Gastrocnemius medialis (tissue), 4 donors: ENCODE results near the gene ATF6B. TPM values are rescaled to one million over a fixed set of nuclear protein-coding genes. Genes with fewer than 3 reads are reported as not detected.
A peak's percentile ranks its signal among the peaks of the same experiment; 100 is the strongest.
"Not testable (repeated sequence)": the region's sequence is repeated elsewhere in the genome, so short reads cannot be mapped to it uniquely, and the experiment has no call there.

Source experiments
- ATAC-seq, 2 donors: fragments of 150-250 bp; one replicate each; pipeline ENCODE4 v1.9.1; 2016
- DNase-seq, 2 donors: peaks; one replicate each; pipeline ENCODE4 v3.0.0-alpha.2; 2019
- H3K27ac ChIP-seq, 4 donors: fragments of 200-600 bp; sonication (generic); 1 replicate in 1 of 4; 2 replicates in 3 of 4; pipeline ENCODE4 v1.5.1; 2016 to 2018; ENCODE audit warnings: mild to moderate bottlenecking in 2 of 4, moderate library complexity in 1 of 4
- H3K27me3 ChIP-seq, 3 donors: fragments of 200-600 bp; sonication (generic) in 2 of 3; 1 replicate in 1 of 3; 2 replicates in 2 of 3; pipeline versions ENCODE4 v1.5.1 to v1.6.0; 2016 to 2019; ENCODE audit warnings: mild to moderate bottlenecking in 1 of 3, moderate library complexity in 1 of 3
- H3K36me3 ChIP-seq, 2 donors: fragments of 200-600 bp; sonication (generic) in 1 of 2; one replicate each; pipeline ENCODE4 v1.5.1; 2017 to 2018
- H3K4me1 ChIP-seq, 2 donors: fragments of 200-600 bp; sonication (generic) in 1 of 2; one replicate each; pipeline ENCODE4 v1.5.1; 2016 to 2017; ENCODE audit warnings: mild to moderate bottlenecking in 2 of 2
- H3K4me3 ChIP-seq, 4 donors: fragments of 200-600 bp; sonication (generic) in 3 of 4; 1 replicate in 1 of 4; 2 replicates in 3 of 4; pipeline ENCODE4 v1.5.1; 2016 to 2019; ENCODE audit warnings: mild to moderate bottlenecking in 2 of 4
- H3K9me3 ChIP-seq, 3 donors: fragments of 200-600 bp; sonication (generic) in 2 of 3; 1 replicate in 1 of 3; 2 replicates in 2 of 3; pipeline ENCODE4 v1.5.1; 2016 to 2019
- CTCF ChIP-seq, 5 experiments: fragments of 450-650 bp in 3 of 5; fragments of 200-600 bp in 2 of 5; sonication (generic) in 2 of 5; IDR thresholded peaks in 4 of 5; conservative IDR thresholded peaks in 1 of 5; 1 replicate in 4 of 5; 2 replicates in 1 of 5; pipeline ENCODE4 v1.5.1; 2016 to 2019; ENCODE audit warnings: antibody characterized with exemption in 5 of 5, mild to moderate bottlenecking in 3 of 5, moderate library complexity in 3 of 5
- POLR2A ChIP-seq, 2 donors: fragments of 450-650 bp; IDR thresholded peaks; one replicate each; pipeline ENCODE4 v1.6.1; 2017; ENCODE audit warnings: antibody characterized with exemption in 2 of 2, mild to moderate bottlenecking in 2 of 2, moderate library complexity in 2 of 2
- in situ Hi-C, 4 donors: fragments of 200-750 bp; cut with MboI; loops; one replicate each; pipeline versions ENCODE4 v1.15.0 to v1.8.0; 2017; ENCODE audit warnings: low sequenced_read_pairs in 4 of 4
- intact Hi-C: fragments of 100-400 bp; cut with DNase I; formaldehyde crosslinking; loops from one replicate; pipeline ENCODE4 v1.15.1; 2023; ENCODE audit warnings: low total_unique reads
- microRNA-seq, 2 donors: library from miRNA; unstranded; fragments of <30 nt; microRNA quantifications; one replicate each; pipeline ENCODE4, GENCODE V29; 2016; ENCODE audit warnings: borderline replicate concordance in 2 of 2
- total RNA-seq, 4 donors: library from RNA; depleted of rRNA; stranded (reverse); fragments of >200 nt; gene quantifications; one replicate each; pipeline versions ENCODE4 v1.1.0 to v1.2.3, GENCODE V29; 2016

The ATF6B gene
- total RNA-seq, 4 donors from 2014 or later: 6.8 to 18.4 (median 9.5) TPM

DNA sequence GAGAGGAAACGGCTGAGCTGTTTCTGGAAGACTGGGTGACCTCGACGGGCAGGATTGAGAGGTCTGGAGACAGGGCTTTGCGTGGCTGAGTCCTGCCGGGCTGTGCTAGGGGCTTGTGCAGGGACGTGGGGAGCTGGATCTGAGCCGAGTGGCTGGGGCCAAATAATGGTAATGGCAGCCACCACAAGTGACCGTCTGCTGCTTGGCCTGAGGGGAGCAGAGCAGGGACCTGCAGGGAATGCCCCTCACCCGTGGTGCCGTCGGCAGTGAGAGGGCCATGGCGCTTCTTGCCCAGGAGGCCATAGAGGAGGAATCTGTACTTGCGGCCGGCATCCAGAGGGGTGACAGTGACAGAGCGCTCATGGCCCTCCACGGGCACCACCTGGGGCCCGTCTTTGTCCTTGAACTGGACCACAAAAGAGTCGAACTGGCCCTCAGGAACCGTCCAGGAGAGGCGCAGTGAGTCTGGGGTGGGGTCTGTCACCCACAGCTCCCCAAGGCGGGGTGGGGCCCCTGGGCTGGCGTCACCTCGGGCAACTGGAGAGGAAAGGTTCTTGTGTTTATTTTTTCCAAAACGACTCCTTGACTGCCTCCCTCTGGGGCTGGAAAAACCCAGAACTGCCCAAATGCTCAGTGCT is 58.0 kb downstream of the ATF6B start:
- Histone ChIP-seq H3K9me3 (no peaks in the 10 kb centered on the region), H3K4me1 (no peaks in the 10 kb centered on the region), H3K36me3 (no peaks in the 10 kb centered on the region), H3K27me3 (no peaks in the 10 kb centered on the region), H3K4me3 (no peak overlapping the region), H3K27ac (peak overlapping the region; percentile 54 to 65 (median 57))
- intact Hi-C loops (no loop called here), in situ Hi-C loops (loop anchor here in 1 of 4 donors (25.0 kb wide), 1 partner anchor 108 kb away; the partner anchor contains the start of genes DXO, NELFE and SKIC2)
- TF ChIP-seq CTCF (IDR thresholded peaks at IDR 0.05 in 4 of 5, conservative IDR thresholded peaks at IDR 0.05 in 1 of 5) (no peak), POLR2A (IDR thresholded peaks at IDR 0.05) (no peak)
- DNase-seq: no peak
- ATAC-seq: no peak

- Histone ChIP-seq H3K27ac (no peak overlapping the region), H3K36me3 (no peaks in the 10 kb centered on the region)
- intact Hi-C loops: no loop called here
These were observed 58.6 kb downstream of the ATF6B start for GRCh38 chr6:32069460-32069859.

DNA sequence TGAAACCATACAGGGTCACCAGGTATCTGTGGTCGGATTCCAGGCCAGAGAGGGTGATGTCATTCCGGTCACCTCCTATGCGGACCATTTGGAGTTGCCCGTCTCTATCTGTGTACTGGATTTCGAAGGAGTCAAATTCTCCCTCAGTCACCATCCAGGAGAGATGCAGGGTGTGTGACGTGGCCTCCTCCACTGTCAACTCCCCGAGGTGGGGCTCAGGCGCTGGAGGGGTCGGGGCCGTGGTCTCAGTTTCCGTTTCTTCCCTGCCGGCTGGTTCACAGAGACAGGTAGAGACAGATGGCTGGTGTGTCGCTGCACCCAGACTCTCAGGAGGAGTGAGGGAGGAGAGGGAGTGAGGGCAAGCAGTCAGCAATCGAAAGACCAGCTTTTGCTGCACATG is 59.2 kb downstream of the ATF6B start:
- no peaks in the 10 kb centered on the region for H3K4me1 ChIP-seq
- H3K36me3 ChIP-seq: no peaks in the 10 kb centered on the region
- in situ Hi-C loops: loop anchor here in 1 of 4 donors (25.0 kb wide), 1 partner anchor 107 kb away; the partner anchor contains the start of genes DXO, NELFE and SKIC2
- no peak for ATAC-seq
- intact Hi-C loops: no loop called here
- no peak for DNase-seq
- H3K27me3 ChIP-seq: no peaks in the 10 kb centered on the region
- no peak overlapping the region for H3K4me3 ChIP-seq
- H3K27ac ChIP-seq: no peak overlapping the region
- no peak for TF ChIP-seq POLR2A (IDR thresholded peaks at IDR 0.05)
- H3K9me3 ChIP-seq: no peaks in the 10 kb centered on the region

More at GRCh38 chr6:32069460-32069859, 58.6 kb downstream of the ATF6B start:
- Histone ChIP-seq H3K4me3 (no peak overlapping the region), H3K9me3 (no peaks in the 10 kb centered on the region), H3K4me1 (no peaks in the 10 kb centered on the region), H3K27me3 (no peaks in the 10 kb centered on the region)
- in situ Hi-C loops: loop anchor here in 1 of 4 donors (25.0 kb wide), 1 partner anchor 107 kb away; the partner anchor contains the start of genes DXO, NELFE and SKIC2
- no peak for ATAC-seq
- no peak for DNase-seq
- TF ChIP-seq CTCF (IDR thresholded peaks at IDR 0.05 in 4 of 5, conservative IDR thresholded peaks at IDR 0.05 in 1 of 5): no peak
- TF ChIP-seq POLR2A (IDR thresholded peaks at IDR 0.05): no peak

GRCh38 chr6:32068315-32068714 is 59.7 kb downstream of the ATF6B start:
- H3K27ac ChIP-seq, intact Hi-C loops, H3K36me3 ChIP-seq, H3K4me1 ChIP-seq, H3K4me3 ChIP-seq, H3K9me3 ChIP-seq, ATAC-seq, DNase-seq, H3K27me3 ChIP-seq: not testable (repeated sequence)
- in situ Hi-C loops: loop anchor here in 1 of 4 donors (25.0 kb wide), 1 partner anchor 106 kb away; the partner anchor contains the start of genes DXO, NELFE and SKIC2

DNA sequence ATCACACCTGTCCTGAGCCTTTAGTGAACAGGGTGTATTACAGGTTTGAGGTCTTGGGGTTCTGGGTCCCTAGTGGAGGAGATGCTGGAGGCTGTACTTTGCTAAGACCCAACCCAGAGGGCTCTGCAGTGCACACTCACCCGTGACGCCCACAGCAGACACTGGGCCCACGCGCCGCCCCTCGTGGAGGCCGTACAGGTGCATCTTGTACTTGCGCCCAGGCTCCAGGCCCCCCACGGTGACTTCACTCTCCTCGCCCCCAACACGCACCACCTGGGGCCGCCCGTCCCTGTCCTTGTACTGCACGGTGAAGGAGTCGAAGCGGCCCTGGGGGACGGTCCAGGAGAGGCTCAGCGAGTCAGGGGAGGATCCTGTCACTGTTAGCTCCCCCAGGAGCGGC is 60.5 kb downstream of the ATF6B start:
- DNase-seq, H3K9me3 ChIP-seq, H3K36me3 ChIP-seq, H3K27ac ChIP-seq, H3K4me3 ChIP-seq, H3K4me1 ChIP-seq, ATAC-seq, H3K27me3 ChIP-seq, intact Hi-C loops: not testable (repeated sequence)
- in situ Hi-C loops: loop anchor here in 1 of 4 donors (25.0 kb wide), 1 partner anchor 105 kb away; the partner anchor contains the start of genes DXO, NELFE and SKIC2

Small RNA genes within 50 kb of the gene (microRNA-seq; reads per million reads assigned to microRNA genes)
- gene MIR6721: 1.2 to 1.7 reads per million in 2 donors

Other genes starting within 250 kb of the ATF6B start
- gene SLC44A4, start 249.2 kb downstream of the ATF6B start, total RNA-seq: 1 to 10 TPM in 1 of 4 donors, not detected in 3; 1.6 TPM
- 10 to 100 TPM in 3 of 4 donors, 1 to 10 TPM in 1; 8.4 to 17.5 (median 13.0) TPM for gene EHMT2, start 230.5 kb downstream of the ATF6B start, total RNA-seq
- gene ZBTB12, start 226.2 kb downstream of the ATF6B start, total RNA-seq: under 1 TPM in 1 of 4 donors, not detected in 3; 0.26 TPM
- gene C2, start 200.5 kb downstream of the ATF6B start, total RNA-seq: 1 to 10 TPM; 2.7 to 4.9 (median 3.6) TPM
- 10 to 100 TPM in 1 of 4 donors, 1 to 10 TPM in 3; 1.0 to 13.8 (median 6.1) TPM for gene CFB, start 182.2 kb downstream of the ATF6B start, total RNA-seq
- gene NELFE, start 169.3 kb downstream of the ATF6B start, total RNA-seq: 10 to 100 TPM; 58.1 to 88.6 (median 78.7) TPM
- 10 to 100 TPM; 21.2 to 51.9 (median 22.7) TPM for gene SKIC2, start 169.1 kb downstream of the ATF6B start, total RNA-seq
- gene DXO, start 156.1 kb downstream of the ATF6B start, total RNA-seq: 10 to 100 TPM in 1 of 4 donors, 1 to 10 TPM in 3; 5.8 to 11.5 (median 8.5) TPM
- gene C4A, start 146.2 kb downstream of the ATF6B start, total RNA-seq: 1 to 10 TPM; 4.3 to 7.8 (median 6.2) TPM
- gene C4B, start 113.5 kb downstream of the ATF6B start, total RNA-seq: 1 to 10 TPM; 2.6 to 8.6 (median 6.9) TPM
- under 1 TPM in 2 of 4 donors, not detected in 2; 0.16 to 0.41 TPM for gene CYP21A2, start 89.8 kb downstream of the ATF6B start, total RNA-seq
- 10 to 100 TPM; 12.0 to 37.0 (median 33.5) TPM for gene TNXB, start 18.9 kb downstream of the ATF6B start, total RNA-seq
- 1 to 10 TPM; 2.6 to 6.0 (median 3.9) TPM for gene FKBPL, start 2.0 kb upstream of the ATF6B start, total RNA-seq
- gene PRRT1, start 23.7 kb upstream of the ATF6B start, total RNA-seq: under 1 TPM in 1 of 4 donors, not detected in 3; 0.49 TPM
- 10 to 100 TPM; 16.2 to 72.7 (median 21.4) TPM for gene PPT2, start 25.9 kb upstream of the ATF6B start, total RNA-seq
- gene EGFL8, start 36.3 kb upstream of the ATF6B start, total RNA-seq: 1 to 10 TPM in 3 of 4 donors, under 1 TPM in 1; 0.80 to 7.1 (median 4.2) TPM
- 10 to 100 TPM; 32.0 to 58.7 (median 42.0) TPM for gene AGPAT1, start 47.8 kb upstream of the ATF6B start, total RNA-seq
- gene RNF5, start 50.2 kb upstream of the ATF6B start, total RNA-seq: 10 to 100 TPM; 54.6 to 98.3 (median 78.1) TPM
- gene AGER, start 56.0 kb upstream of the ATF6B start, total RNA-seq: 1 to 10 TPM in 1 of 4 donors, not detected in 3; 1.9 TPM
- gene PBX2, start 62.0 kb upstream of the ATF6B start, total RNA-seq: 10 to 100 TPM; 24.3 to 37.6 (median 33.6) TPM
- 1 to 10 TPM in 3 of 4 donors, not detected in 1; 2.2 to 2.9 (median 2.3) TPM for gene GPSM3, start 64.4 kb upstream of the ATF6B start, total RNA-seq
- gene NOTCH4, start 95.8 kb upstream of the ATF6B start, total RNA-seq: 10 to 100 TPM in 3 of 4 donors, 1 to 10 TPM in 1; 6.8 to 21.1 (median 14.8) TPM
- gene TSBP1, start 243.7 kb upstream of the ATF6B start, total RNA-seq: not detected